Hepatocyte (in vitro differentiated cells): ENCODE results near the gene WIPF3.

Experiments
- EZH2 ChIP-seq: fragments of 200-600 bp; sonication (generic); IDR thresholded peaks from 2 replicates; pipeline ENCODE4 v1.6.1; 2016; ENCODE audit warnings: antibody characterized with exemption, mild to moderate bottlenecking, borderline replicate concordance
- EZH2phosphoT487 ChIP-seq: fragments of 200-600 bp; sonication (generic); IDR thresholded peaks from one replicate; pipeline ENCODE4 v1.6.1; 2018; ENCODE audit warnings: antibody characterized with exemption, mild to moderate bottlenecking, low read depth, moderate library complexity; ENCODE audit not compliant: unreplicated experiment, severe bottlenecking
- TF ChIP-seq, protein P1 (sequence below): fragments of 200-600 bp; sonication (generic); IDR thresholded peaks from 2 replicates; pipeline ENCODE4 v1.5.1; 2016; ENCODE audit warnings: antibody characterized with exemption, mild to moderate bottlenecking; ENCODE audit not compliant: poor library complexity

GRCh38 chr7:29852457-29852856 is 46.1 kb downstream of the WIPF3 start:
- TF ChIP-seq, protein P1, sequence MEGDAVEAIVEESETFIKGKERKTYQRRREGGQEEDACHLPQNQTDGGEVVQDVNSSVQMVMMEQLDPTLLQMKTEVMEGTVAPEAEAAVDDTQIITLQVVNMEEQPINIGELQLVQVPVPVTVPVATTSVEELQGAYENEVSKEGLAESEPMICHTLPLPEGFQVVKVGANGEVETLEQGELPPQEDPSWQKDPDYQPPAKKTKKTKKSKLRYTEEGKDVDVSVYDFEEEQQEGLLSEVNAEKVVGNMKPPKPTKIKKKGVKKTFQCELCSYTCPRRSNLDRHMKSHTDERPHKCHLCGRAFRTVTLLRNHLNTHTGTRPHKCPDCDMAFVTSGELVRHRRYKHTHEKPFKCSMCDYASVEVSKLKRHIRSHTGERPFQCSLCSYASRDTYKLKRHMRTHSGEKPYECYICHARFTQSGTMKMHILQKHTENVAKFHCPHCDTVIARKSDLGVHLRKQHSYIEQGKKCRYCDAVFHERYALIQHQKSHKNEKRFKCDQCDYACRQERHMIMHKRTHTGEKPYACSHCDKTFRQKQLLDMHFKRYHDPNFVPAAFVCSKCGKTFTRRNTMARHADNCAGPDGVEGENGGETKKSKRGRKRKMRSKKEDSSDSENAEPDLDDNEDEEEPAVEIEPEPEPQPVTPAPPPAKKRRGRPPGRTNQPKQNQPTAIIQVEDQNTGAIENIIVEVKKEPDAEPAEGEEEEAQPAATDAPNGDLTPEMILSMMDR = no peak
- no peak for TF ChIP-seq EZH2
- TF ChIP-seq EZH2phosphoT487 = no peak
